Fibroblast of the aortic adventitia (primary cell): ENCODE results near the gene ZG16. TPM values are rescaled to one million over a fixed set of nuclear protein-coding genes. Genes with fewer than 3 reads are reported as not detected.
"Not testable (repeated sequence)": the region's sequence is repeated elsewhere in the genome, so short reads cannot be mapped to it uniquely, and the experiment has no call there.

Experiments used
- DNase-seq: peaks from one replicate; pipeline ENCODE4 v3.0.0-alpha.2; 2010; ENCODE audit warnings: low read depth
- H3K4me3 ChIP-seq: 2 replicates; pipeline ENCODE4 v1.5.1; 2011; ENCODE audit warnings: low read depth, mild to moderate bottlenecking, control low read depth, low read length, moderate library complexity
- total RNA-seq: library from RNA; depleted of rRNA; stranded (reverse); fragments of >200 nt; gene quantifications from 2 replicates; pipeline ENCODE4 v1.2.3, GENCODE V29; 2012; ENCODE audit warnings: low replicate concordance
- TF ChIP-seq, protein P1 (sequence below): IDR thresholded peaks from 2 replicates; pipeline ENCODE4 v1.5.1; 2011; ENCODE audit warnings: mild to moderate bottlenecking, low read length, control low read depth, inconsistent platforms; ENCODE audit not compliant: insufficient read depth

The ZG16 gene
- total RNA-seq, 1 donor = not detected

DNA sequence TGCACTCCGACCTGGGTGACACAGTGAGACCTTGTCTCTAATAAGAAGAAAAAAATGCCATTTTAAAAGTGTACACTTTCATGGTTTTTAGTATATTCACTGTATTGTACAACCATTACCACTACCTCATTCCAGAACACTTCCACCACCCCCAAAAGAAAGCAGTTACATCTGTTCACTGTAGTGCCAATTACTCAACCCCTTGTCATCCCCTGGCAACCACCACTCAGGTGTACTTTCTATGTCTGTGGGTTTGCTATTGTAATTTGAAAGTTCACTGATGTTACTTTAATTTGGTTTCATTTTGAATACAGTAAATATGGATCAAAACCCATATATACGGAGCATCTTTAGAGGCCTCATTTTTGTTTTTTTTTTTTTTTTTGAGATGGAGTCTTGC is 6.1 kb downstream of the ZG16 start:
- no peak overlapping the region for H3K4me3 ChIP-seq
- TF ChIP-seq, protein P1, sequence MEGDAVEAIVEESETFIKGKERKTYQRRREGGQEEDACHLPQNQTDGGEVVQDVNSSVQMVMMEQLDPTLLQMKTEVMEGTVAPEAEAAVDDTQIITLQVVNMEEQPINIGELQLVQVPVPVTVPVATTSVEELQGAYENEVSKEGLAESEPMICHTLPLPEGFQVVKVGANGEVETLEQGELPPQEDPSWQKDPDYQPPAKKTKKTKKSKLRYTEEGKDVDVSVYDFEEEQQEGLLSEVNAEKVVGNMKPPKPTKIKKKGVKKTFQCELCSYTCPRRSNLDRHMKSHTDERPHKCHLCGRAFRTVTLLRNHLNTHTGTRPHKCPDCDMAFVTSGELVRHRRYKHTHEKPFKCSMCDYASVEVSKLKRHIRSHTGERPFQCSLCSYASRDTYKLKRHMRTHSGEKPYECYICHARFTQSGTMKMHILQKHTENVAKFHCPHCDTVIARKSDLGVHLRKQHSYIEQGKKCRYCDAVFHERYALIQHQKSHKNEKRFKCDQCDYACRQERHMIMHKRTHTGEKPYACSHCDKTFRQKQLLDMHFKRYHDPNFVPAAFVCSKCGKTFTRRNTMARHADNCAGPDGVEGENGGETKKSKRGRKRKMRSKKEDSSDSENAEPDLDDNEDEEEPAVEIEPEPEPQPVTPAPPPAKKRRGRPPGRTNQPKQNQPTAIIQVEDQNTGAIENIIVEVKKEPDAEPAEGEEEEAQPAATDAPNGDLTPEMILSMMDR = no peak
- no peak for DNase-seq

DNA sequence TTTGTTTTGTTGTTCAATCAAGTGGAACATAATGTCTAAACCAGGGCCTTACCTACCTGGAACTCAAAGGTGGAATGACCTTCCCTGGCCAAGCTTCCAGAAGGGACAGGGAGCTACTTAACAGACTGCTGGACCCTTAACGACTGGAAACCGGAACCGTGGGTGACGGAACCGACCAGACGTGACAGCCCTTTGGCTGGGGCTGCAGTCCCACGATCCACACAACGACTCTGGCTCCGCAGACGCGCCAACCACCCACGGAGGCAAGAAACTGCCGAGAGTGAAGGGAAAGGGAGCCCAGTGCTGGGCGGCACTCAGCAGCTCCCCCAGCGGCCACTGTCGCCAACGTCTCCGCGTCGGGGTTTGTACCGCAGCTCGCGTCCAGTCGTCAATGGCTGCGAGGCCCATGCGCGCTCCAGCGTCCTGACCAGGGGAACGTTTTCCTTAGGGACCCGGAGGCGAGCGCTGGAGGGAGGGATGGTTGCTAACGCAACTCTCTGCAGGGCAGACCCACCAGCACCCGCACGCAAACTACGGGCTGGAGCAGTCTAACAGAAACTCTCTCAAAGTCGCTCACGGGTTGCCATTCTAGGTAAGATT is 6.9 kb downstream of the ZG16 start:
- DNase-seq = peak; percentile 55
- peak overlapping the region; percentile 40 for H3K4me3 ChIP-seq

DNA sequence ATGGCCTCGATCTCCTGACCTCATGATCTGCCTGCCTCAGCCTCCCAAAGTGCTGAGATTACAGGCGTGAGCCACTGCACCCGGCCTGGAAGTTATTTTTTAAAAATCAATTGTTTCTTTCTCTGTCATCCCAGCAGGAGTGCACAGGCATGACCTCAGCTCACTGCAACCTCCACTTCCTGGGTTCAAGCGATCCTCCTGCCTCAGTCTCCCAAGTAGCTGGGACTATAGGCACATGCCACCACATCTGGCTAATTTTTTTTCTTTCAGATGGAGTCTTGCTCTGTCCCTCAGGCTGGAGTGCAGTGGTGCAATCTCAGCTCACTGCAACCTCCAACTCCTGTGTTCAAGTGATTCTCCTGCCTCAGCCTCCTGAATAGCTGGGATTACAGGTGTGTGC is 9.1 kb downstream of the ZG16 start:
- DNase-seq, H3K4me3 ChIP-seq: not testable (repeated sequence)

More for the DNA sequence above, 6.9 kb downstream of the ZG16 start:
- TF ChIP-seq, protein P1 = peak; percentile 80

DNA sequence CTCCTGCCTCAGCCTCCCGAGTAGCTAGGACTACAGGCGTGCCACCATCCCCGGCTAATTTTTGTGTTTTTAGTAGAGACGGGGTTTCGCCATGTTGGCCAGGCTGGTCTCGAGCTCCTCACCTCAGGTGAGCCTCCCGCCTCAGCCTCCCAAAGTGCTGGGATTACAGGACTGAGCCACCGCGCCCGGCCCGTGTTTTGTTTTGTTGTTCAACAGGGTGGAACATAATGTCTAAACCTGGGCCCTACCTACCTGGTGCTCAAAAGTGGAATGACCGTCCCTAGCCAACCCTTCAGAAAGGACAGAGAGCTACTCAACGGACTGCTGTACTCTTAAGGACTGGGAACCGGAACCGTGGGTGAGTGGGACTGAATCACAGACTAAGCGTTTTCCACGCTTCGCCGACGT is 11.7 kb downstream of the ZG16 start:
- H3K4me3 ChIP-seq = peak overlapping the region; percentile 74
- TF ChIP-seq, protein P1 = no peak
- no peak for DNase-seq

GRCh38 chr16:29790183-29790948 is 12.3 kb downstream of the ZG16 start, which contains the start of gene KIF22:
Gene KIF22 (plus strand): TSS chr16:29790751. CDS start chr16:29790760, 9 bp downstream.
- peak; percentile 99 for DNase-seq
- peak within 1 kb of the TSS; percentile 92 for H3K4me3 ChIP-seq
- TF ChIP-seq, protein P1 = peak; percentile 76

DNA sequence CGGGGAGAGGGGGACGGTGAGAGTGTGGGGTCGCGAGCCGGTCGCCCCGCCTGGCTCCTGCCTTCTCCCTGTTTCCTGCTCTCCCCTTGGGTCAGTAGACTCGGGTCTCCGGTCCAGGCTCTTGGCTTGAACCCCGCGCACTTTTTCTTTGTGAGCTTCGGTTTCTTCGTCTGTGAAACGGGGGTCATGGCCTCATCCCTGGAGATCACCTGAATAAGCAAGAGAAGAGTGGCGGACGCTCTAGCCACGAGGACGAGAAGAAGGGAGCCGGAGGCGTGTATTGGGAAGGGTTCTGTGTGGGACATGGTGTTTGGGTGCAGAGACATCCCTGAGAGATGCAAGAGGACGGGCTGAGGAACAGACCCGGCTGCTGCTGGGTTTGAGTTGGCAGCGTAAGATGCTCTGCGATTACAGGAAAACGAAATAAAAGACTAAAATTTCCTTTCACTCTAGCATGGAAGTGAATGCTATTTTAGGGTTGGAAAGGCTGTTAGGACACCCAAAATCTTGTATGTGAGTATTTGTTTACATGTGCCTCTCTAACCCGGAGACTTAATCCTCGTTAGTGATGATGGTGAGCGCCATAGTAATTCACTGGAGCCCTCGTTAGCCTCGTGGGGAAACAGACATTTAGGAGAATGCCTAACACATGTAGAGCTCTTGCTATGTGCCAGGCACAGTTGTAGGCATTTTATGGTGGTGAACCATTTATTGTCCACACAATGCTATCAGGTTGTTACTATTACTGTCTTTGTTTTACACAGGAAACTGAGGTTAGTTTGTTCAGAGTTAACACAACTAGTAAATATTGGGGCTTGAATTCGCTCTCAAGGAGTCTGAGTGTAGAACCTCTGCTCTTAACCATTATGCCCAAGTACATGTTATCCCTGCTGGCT is 13.1 kb downstream of the ZG16 start:
- TF ChIP-seq, protein P1 = no peak
- DNase-seq = no peak
- H3K4me3 ChIP-seq = peak overlapping the region; percentile 92
